OCI-M1 (cell line): Measurements from ENCODE around the gene NIM1K.
"Not testable (repeated sequence)": the region's sequence is repeated elsewhere in the genome, so short reads cannot be mapped to it uniquely, and the experiment has no call there.

ENCODE experiments used
- DNase-seq: peaks from one replicate; lab custom pipeline; 2025; lab: John Stamatoyannopoulos, UW

Gene NIM1K

GRCh38 chr5:43191740-43192557 lies at the start of gene NIM1K:
TSS of gene NIM1K (plus strand) at chr5:43192225. CDS start at chr5:43245776, 53,551 bp downstream.
- DNase-seq, result no peak

- DNase-seq, result no peak
These were observed 47.0 kb upstream of the NIM1K start for GRCh38 chr5:43145071-43145470.

GRCh38 chr5:43146958-43147357 lies 45.1 kb upstream of the NIM1K start:
- DNase-seq, result no peak

GRCh38 chr5:43148417-43148816 lies 43.6 kb upstream of the NIM1K start:
- no peak for DNase-seq

GRCh38 chr5:43149231-43149630 lies 42.8 kb upstream of the NIM1K start:
- DNase-seq, result no peak

GRCh38 chr5:43150075-43150474 lies 42.0 kb upstream of the NIM1K start:
- DNase-seq, result no peak

GRCh38 chr5:43150748-43151147 lies 41.3 kb upstream of the NIM1K start:
- no peak for DNase-seq

- DNase-seq, result no peak
These were observed 39.1 kb upstream of the NIM1K start for GRCh38 chr5:43152946-43153345.

GRCh38 chr5:43154469-43154868 lies 37.6 kb upstream of the NIM1K start:
- DNase-seq, result no peak

- DNase-seq, result no peak
These were observed 36.5 kb upstream of the NIM1K start for GRCh38 chr5:43155394-43156096.

GRCh38 chr5:43156388-43156787 lies 35.6 kb upstream of the NIM1K start:
- no peak for DNase-seq

GRCh38 chr5:43157068-43157467 lies 35.0 kb upstream of the NIM1K start:
- no peak for DNase-seq

- no peak for DNase-seq
These were observed 30.8 kb upstream of the NIM1K start for GRCh38 chr5:43161244-43161643.

- not testable (repeated sequence) for DNase-seq
These were observed 27.2 kb upstream of the NIM1K start for GRCh38 chr5:43164801-43165200.

GRCh38 chr5:43165323-43165722 lies 26.7 kb upstream of the NIM1K start:
- no peak for DNase-seq

GRCh38 chr5:43168175-43168574 lies 23.9 kb upstream of the NIM1K start:
- DNase-seq, result no peak

- DNase-seq, result no peak
These were observed 20.6 kb upstream of the NIM1K start for GRCh38 chr5:43171451-43171850.

GRCh38 chr5:43171926-43172325 lies 20.1 kb upstream of the NIM1K start:
- DNase-seq, result no peak

GRCh38 chr5:43172779-43173178 lies 19.2 kb upstream of the NIM1K start:
- DNase-seq, result no peak

- DNase-seq, result no peak
These were observed 17.4 kb upstream of the NIM1K start for GRCh38 chr5:43174586-43174985.

GRCh38 chr5:43179836-43180235 lies 12.2 kb upstream of the NIM1K start:
- DNase-seq, result no peak

- no peak for DNase-seq
These were observed 9.6 kb upstream of the NIM1K start for GRCh38 chr5:43182421-43182820.

GRCh38 chr5:43183101-43183500 lies 8.9 kb upstream of the NIM1K start:
- not testable (repeated sequence) for DNase-seq
